ENCODE data around the gene TNIP3.
"Not testable (repeated sequence)": the region's sequence is repeated elsewhere in the genome, so short reads cannot be mapped to it uniquely, and the experiment has no call there.

TNIP3 gene

DNA sequence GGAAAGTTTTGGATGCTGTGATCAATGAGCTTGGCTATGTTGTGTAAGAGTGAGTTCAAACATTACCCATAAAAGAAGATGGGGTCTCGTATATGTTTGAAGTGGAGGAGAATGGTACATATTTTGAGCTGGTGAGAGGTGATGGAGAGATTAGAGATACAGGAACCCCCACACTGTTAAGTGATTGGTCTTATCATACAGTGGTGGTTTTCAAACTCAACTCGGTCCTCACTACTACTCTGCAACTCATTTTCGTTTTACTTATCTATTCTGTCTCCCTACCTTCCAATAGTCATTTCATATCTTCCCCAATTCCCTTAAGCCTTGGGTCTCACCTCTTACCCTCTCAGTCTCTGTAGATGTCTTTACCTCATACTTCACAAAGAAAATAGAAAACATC, 16.4 kb upstream of the TNIP3 start:
- no peak for FAIRE-seq
- DNase-seq (ENCODE audit: insufficient read length, low spot score) = no peak

DNA sequence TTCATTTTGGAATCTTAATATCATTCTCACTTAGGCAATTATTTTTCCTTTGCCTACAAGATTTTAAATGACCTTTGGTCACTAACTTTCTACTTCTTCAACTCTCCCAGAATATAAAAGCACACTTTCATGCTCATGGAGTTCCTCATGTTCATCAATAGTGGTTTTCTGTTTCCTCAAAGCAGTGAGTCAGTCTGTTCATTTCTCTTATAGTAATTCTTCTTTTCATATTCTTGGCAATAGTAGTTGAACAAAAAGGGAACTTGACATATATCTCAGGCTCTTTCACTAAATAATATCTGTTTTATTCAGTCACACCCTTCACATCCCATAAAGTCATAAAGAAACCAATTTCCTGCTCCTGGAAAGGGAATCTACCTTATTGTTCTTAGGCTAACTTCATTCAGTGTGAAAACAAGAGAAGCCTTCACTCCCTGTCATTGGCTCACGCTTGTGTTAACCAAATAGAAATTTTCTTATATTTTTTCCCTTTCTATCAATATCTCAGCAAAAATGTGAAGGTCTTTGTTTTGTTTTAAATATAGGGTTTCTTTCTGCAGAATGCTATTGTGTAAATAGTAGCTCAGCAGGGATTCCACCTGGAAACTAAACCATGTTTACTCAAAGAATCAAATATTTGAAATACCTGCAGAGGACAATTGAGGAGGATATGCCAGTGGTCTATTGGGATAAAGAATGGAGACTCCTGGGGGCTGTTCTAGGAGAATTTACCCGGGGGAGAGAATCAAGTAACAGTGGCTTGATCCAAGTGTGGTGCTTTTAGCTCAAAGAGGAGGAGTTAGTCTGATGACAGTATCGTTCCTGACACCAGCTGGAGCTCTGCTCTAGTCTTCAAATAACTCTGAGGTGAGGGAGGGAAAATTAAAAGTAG, 13.4 kb upstream of the TNIP3 start:
- FAIRE-seq = no peak
- DNase-seq (ENCODE audit: insufficient read length, low spot score) = no peak

DNA sequence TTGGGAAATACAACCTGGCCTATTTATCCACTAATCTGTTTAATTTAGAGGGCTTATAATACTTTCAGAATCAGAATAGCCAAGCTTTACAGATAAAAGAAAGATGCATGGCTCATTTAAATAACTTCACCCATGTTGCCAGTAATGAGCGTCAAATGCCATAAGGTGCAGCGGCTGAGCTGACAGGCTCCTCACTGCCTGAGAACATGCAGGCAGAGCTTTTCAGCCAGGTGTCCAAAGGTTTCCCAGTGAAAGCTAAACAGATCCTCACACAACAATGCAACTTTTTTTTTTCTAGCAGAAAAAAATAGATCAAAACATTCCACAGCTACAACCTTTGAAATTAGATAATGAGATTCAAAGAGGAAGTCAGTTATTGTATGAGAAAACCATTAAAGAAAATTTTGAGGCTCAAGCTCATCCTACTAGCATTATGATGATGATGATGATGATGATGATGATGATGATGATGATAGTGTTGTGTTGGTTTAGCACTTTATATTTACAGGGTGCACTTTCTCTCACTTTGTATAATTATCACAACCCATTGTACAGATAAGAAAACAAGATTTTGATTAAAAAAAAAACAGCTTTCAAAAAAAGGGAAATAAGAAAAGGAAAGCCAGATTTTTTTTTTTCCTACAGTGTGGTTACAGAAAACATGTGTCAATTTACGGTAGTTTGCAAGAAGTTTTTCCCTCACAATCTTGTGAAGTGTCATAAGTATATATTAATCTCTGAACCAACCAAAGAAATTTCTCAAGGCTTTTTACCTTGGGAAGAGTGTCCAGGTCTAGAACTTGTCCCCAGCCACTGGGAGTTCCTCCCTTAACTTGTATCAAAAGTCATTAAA, 12.2 kb upstream of the TNIP3 start:
- FAIRE-seq = no peak
- DNase-seq (ENCODE audit: insufficient read length, low spot score) = no peak

DNA sequence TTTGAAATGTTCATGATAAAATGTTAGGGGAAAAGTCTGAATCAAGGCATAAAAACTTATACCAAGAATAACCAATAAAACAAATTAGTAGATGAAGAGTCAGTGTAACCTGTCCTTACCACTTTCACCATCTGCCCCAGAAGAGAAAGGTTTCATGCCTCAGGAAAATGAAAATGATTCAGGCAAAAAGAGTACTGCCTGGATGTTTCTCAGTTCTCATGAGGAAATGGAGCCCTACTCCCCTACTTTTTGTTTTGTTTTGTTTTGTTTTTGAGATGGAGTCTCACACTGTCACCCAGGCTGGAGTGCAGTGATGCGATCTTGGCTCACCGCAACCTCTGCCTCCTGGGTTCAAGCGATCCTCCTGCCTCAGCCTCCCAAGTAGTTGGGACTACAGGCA, 7.4 kb upstream of the TNIP3 start:
- not testable (repeated sequence) for FAIRE-seq; DNase-seq (ENCODE audit: insufficient read length, low spot score)

DNA sequence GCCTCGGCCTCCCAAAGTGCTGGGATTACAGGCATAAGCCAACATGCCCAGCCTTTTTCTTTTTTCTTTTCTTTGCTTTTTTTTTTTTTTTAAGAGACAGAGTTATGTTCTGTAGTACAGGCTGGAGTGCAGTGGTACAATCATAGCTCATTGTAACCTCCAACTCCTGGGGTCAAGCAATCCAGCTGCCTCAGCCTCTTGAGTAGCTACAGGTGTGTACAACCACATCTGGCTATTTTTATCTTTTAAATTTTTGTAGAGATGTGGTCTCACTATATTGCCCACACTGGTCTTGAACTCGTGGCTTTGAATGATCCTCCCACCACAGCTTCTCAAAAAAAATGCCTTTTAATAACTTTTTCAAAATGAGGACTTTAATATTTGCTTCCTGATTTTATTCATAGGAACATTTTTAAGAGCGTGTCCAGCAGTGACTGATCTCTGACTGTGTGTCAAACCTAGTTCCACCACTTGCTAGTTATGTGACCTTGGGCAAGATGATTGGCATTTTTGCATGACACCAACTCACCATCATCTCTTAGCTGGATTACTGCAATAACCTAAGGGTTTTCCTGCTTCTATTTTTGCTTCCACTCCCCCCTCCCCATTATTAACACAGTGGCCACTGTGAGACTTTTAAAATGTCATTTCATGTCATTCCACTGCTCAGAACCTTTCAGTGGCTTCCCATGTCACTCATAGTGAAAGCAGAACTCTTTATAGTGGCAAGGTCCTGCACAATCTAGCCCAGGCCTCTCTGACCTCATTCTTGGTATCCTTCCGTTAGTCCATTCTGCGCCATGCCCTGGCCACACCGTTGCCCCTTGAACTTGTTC, 4.5 kb upstream of the TNIP3 start:
- FAIRE-seq = no peak
- DNase-seq (ENCODE audit: insufficient read length, low spot score) = no peak

DNA sequence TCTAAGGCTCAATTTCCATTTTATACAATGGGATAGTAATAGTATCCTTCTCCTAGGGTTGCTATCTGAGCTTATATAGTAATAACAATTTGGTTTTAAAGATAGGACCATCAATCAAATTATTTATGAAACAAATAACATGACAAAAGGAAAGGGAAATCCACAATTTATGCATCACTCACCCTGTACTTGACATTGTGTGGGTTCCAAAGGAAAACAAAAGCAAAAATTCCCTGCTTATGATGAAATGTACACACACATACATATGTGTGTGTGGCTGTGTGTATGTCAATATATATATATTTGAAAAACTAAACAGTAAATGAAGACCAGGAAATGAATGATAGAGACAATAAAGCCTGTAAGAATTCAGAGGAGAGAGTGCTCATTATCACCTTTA, 2.9 kb upstream of the TNIP3 start:
- DNase-seq (ENCODE audit: insufficient read length, low spot score) = no peak
- no peak for FAIRE-seq

DNA sequence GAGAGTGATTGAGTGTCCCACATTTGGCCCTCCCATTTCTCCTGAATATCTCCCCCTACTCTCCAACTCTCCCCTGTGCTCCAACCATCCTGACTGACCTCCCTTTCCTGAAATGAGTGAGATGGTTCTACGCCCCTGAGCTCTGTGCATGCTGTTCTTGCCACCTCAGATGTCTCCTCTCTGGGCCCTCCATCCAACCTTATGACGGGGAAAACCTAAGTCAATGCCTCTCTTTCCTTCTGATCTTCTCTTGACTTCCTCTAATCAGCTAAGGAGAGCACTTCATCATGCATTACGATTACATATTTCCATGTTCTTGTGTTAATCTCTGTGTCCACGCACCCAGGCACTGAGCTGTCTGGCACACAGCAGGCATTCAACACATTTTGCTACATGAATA, 1.1 kb upstream of the TNIP3 start:
- no peak for DNase-seq (ENCODE audit: insufficient read length, low spot score)
- no peak for FAIRE-seq

DNA sequence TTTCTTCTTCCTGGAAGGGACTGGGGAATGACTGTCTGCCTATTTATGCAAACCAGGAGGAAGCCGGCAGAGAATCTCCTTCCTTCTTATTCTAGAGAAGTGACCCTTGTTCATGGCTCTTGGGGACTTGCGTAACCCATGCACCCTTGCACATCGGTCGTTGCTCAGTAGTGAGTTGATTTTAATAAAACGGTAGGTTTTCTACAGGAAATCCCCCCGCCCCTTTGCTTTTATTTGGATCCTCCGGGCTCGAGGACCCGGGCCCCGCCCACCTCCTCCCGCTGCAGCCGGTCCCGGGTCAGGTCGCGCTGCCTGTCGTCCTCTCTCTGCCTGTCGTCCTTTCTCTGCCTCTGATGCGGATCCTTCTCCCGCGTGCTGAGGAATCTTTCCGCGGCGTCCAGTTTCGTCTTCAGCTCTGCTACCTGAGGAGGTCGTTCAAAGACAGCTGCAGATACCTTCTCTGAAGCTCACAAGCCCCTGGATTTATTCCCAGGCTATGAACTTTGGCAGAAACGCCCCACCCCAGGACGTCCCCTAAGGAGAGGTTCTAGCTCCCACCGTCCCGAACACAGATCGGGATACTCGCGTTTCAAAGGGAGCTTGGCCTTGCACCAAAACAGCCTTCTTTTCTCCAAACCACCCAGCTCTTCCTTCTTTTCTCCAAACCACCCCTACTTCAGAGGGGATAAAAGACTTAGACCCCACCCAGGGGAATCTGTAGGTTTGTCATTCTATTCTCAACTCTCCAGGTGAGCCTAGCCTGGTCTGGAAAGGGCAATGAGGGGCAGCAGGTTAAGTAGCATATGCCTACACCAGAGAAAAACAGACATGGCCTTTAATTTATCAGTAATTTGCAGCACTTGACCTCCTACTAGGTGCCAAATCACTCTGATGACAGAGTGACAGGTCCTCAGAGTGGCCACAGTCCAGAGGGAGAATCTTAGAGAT, 7.0 kb downstream of the TNIP3 start:
- peak; percentile 10 for DNase-seq (ENCODE audit: insufficient read length, low spot score)
- FAIRE-seq = no peak

DNA sequence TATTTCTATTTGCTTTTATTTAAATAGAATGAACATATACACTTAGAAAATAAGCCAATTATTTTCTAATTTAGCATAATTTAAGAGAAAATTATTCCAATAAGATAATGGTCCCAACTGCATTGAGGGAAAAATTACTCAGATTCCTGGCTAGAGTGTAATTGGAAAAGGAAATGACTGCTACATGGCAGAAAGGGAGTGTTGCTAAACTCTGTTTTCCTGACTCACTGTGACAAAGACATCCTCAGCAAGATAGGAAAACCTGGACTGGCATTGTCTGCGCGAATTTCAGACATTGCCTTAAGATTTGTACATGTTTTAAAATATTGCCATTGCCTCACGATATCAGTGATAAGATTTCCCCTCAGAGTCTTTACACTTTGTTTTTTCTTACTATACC, 8.2 kb downstream of the TNIP3 start:
- peak; percentile 62 for DNase-seq (ENCODE audit: insufficient read length, low spot score)
- no peak for FAIRE-seq

DNA sequence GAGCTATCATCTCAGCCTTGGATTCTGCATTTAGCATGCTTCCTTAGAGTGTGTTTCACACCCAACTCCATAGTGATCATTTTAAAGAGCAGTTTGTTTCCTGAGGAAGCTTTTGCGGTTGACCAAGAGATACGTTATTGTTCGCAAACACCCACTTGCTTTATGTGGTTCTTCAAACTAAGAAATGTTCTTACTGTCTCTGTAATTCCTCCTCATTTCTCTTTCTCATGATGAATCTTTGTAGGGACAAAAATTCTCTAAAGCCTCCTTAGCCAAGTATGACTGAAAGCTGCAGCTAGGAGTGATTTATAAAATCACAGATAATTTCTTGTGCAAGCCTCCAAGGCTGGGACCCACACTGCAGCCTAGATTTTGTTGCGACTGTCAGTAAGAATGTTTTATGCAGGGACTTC, 10.0 kb downstream of the TNIP3 start:
- DNase-seq (ENCODE audit: insufficient read length, low spot score) (no peak), FAIRE-seq (no peak)

DNA sequence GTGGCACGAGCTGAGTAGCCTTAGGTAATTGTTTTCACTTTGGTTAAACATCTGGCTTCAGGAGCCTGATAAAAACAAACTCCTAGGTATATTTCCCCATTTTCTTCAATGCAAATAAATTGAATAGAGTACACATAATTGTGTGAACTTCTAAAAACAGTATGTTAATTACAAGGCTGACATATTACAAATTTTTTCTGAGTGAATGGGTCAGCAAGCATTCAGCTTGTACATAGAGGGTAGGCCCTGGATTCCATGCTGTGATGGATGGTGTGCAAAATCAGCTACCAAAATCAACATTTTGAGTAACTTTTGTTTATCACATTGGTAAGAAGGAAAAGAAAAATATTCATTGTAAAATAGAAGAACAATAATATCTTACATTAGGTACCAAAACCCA, 12.2 kb downstream of the TNIP3 start:
- DNase-seq (ENCODE audit: insufficient read length, low spot score) (no peak), FAIRE-seq (no peak)

DNA sequence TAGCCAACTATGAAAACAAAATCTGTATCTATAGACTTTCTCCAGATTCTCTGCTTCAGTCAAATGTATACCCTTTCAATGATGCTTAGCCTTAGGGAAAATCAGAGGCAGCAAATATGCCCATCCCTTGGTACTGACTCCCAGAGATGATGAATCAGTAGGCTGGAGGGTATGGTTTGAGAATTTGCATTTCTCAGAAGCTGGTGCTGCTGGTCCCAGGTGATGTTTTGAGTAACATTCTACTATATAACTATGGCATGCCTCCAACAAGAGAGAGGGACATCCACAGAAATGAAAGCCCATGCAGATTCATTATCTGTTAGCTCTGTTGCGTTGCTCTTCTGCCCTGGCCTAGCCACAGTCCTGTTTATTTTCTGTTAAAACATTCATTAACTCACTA, 13.6 kb downstream of the TNIP3 start:
- no peak for FAIRE-seq
- no peak for DNase-seq (ENCODE audit: insufficient read length, low spot score)

DNA sequence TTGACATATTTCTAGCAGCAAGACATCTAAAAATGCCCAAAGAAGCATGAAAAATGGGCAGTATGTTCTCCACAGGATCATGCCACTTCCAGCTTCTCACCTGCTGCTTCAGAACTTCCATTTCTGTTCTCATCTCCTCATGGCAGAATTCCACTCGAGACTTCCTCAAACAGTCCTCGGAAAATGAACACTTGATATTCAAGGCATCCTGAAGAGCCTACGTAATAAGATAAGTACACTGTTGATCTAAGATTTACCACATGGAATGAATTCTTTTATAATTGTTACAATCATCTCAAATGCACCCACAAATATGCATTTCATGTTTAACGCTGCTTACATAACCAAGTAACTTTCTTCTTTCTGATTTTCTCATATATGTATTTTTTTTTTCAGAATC, 14.1 kb downstream of the TNIP3 start:
- no peak for DNase-seq (ENCODE audit: insufficient read length, low spot score)
- FAIRE-seq = no peak

DNA sequence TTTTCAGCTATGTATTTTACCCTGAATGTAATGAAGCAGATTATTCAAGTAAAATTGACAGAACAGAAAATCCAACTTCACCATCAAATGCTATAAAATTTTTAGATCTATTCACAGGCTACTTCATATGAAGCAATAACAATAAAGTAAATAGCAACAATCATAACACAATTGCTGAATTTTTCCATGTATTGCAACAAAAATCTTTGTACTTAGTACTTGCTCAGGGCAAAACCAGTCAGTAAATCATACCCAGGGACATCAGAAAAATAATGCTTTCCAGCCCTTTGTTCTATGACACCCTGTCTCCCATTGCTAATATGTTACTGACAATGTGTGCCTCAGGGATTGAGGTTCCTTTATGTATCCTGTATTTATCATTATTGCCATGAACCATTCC, 15.5 kb downstream of the TNIP3 start:
- DNase-seq (ENCODE audit: insufficient read length, low spot score) (no peak), FAIRE-seq (no peak)

DNA sequence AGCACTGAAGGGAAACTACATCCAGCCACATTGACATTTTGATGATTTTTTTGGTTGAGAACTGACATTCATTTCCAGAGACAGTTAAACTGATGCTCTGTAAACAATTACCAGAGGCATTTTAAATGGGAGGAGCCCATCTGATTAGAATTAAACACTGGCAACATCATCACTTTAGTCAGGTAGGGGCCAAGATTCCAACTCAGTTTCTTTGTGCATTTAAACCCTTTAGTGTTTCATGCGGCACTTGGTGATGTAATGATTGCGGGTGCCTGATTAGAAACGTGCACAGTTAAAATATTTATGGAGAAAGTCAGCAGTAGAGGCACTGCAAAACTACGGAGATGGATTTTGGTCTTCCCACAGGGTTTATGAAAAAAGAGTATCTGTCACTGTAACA, 16.1 kb downstream of the TNIP3 start:
- no peak for DNase-seq (ENCODE audit: insufficient read length, low spot score)
- FAIRE-seq = no peak

DNA sequence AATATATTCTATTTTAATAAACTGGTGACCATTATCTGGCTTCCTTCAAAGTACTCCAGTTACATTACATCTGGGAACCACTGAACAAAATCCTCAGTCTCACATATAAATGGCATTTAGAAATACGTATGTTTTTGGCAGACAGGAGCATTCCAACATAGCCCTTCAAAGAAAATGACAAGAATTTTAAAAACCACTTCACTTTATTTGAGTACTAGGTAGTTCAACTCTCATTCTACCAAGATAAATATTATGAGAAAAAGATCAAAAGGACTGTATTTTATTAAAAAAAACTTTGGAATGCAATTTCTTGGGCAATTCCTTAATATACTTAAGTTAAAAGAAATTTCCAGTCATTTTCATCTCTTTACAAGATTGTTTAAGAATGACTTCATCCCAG, 17.6 kb downstream of the TNIP3 start:
- no peak for FAIRE-seq

DNA sequence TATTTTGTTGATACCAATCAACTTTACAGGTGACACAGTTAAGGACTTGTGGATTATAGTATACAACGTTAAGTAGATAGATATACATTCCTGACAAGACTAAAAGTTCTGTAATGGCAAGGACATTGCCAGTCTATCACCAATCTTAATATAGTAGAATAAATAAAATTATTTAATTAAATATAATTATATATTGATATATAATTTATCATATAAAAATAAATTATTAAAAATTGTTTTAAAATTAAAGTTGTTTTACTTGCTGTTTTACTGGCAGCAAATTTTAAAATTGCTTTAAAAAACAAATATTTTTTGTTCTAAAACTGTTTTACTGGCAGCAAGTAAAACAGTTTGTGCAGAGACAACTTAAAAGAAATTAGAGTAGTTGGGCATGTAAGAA, 18.7 kb downstream of the TNIP3 start:
- FAIRE-seq = no peak
- no peak for DNase-seq (ENCODE audit: insufficient read length, low spot score)

More for the DNA sequence above, 17.6 kb downstream of the TNIP3 start:
- no peak for DNase-seq (ENCODE audit: insufficient read length, low spot score)

DNA sequence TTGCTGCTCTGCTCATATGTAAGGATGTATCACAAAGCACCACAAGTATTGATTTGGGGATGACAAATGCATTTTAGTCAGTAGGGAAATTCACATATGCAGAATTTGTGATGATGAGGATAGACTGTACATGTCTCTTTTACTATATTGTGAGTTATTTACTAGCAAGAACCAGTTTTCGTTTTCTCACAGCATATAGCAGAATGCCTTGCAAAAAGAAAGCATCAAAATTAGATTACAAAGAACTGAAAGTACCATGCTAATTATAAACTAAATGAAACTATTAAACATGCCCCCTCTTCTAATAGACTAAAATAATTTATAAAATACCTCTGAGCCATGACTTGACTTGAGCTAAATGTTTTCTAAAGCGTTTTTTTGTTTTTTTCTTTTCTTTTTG, 20.1 kb downstream of the TNIP3 start:
- no peak for FAIRE-seq
- DNase-seq (ENCODE audit: insufficient read length, low spot score) = no peak

DNA sequence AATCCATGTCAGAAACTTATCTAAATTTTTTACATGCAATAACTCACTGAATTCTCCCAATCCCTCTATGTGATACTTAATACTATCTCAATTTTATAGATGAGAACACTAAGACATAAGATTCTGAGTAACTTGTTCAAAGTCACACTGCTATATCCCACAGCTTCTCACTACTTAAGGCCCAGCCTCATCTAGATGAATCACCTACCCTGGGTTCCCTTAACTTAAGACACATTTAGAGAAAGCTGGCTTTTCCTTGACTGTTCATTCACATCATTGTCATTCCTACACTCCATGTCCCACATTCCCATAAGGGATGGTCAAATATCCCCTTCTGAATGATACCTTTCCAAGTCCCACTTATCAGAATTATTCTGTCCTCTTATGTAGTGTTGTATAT, 21.0 kb downstream of the TNIP3 start:
- no peak for FAIRE-seq

More for the DNA sequence above, 21.0 kb downstream of the TNIP3 start:
- no peak for DNase-seq (ENCODE audit: insufficient read length, low spot score)
